B cell (primary cell): ENCODE data around the gene GATAD2B.

Experiments
- CTCF ChIP-seq: fragments of 200-600 bp; IDR thresholded peaks from one replicate; pipeline ENCODE4 v1.8.0; 2022; ENCODE audit warnings: antibody characterized with exemption, mild to moderate bottlenecking
- EZH2 ChIP-seq: IDR thresholded peaks from 2 replicates; pipeline ENCODE4 v1.6.1; 2012; ENCODE audit warnings: borderline replicate concordance, low read depth, mild to moderate bottlenecking, moderate library complexity, low read length; ENCODE audit not compliant: insufficient read depth, poor library complexity, severe bottlenecking

- TF ChIP-seq CTCF (no peak), EZH2 (no peak)
Observed at GRCh38 chr1:153779781-153780541, 142.8 kb downstream of the GATAD2B start.
